ENCODE data around the gene GNAT1. TPM values are rescaled to one million over a fixed set of nuclear protein-coding genes. Genes with fewer than 3 reads are reported as not detected.

Gene GNAT1
- total RNA-seq, 4 donors from 2014 or later, result not detected

DNA sequence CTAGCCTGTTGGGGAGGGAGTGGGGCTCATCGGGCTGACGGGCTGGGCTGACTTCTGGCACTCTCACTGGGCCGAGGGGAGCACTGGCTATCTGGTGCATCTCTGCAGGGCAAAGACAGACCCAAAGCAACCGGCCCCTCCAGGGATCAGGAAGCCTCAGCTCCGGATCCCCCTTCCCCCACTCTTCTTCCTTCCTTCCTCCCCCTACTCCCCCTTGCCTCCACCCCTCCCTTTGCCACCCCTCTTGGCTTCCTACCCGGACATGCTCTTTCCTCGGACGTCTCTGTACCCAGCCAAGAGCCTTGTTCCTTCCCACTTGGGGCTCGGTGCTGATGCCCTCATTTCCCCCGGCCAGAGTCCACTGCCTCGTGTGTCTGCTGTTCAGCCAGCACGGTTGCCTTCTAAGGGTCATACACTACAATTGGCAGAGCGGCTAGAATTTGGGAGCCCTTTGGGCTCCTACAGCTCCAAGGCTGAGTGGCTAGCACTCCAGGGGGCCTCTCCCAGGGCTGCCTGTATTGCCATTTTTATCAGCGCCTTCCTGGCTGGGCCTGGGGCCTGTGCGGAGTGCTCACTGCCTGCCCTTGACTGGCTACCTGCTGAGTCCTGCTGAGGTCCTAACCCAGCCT is 25.4 kb upstream of the GNAT1 start:
- TF ChIP-seq, protein P1, sequence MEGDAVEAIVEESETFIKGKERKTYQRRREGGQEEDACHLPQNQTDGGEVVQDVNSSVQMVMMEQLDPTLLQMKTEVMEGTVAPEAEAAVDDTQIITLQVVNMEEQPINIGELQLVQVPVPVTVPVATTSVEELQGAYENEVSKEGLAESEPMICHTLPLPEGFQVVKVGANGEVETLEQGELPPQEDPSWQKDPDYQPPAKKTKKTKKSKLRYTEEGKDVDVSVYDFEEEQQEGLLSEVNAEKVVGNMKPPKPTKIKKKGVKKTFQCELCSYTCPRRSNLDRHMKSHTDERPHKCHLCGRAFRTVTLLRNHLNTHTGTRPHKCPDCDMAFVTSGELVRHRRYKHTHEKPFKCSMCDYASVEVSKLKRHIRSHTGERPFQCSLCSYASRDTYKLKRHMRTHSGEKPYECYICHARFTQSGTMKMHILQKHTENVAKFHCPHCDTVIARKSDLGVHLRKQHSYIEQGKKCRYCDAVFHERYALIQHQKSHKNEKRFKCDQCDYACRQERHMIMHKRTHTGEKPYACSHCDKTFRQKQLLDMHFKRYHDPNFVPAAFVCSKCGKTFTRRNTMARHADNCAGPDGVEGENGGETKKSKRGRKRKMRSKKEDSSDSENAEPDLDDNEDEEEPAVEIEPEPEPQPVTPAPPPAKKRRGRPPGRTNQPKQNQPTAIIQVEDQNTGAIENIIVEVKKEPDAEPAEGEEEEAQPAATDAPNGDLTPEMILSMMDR (IDR thresholded peaks at IDR 0.05), result no peak
- TF ChIP-seq POLR2A (IDR thresholded peaks at IDR 0.05), result no peak
- Histone ChIP-seq H3K4me3 (peak overlapping the region in 3 of 4 donors; percentile 2 to 37 (median 16)), H3K27me3 (no peaks in the 10 kb centered on the region), H3K4me1 (peaks cover 82 to 100% (median 94%) of the 10 kb centered on the region in 3 donors), H3K9me3 (no peaks in the 10 kb centered on the region), H3K36me3 (peaks cover 0 to 49% (median 0%) of the 10 kb centered on the region in 3 donors), H3K27ac (peak overlapping the region; percentile 89 to 97 (median 94))
- intact Hi-C loops (cut with DNase I), result no loop called here
- 5 to 10% methylated on average over 5 to 12 of the region's 15 CpGs for WGBS, 2 donors
- DNase-seq, result no peak

GRCh38 chr3:50166620-50167019 is 24.8 kb upstream of the GNAT1 start:
- Histone ChIP-seq H3K27ac (peak overlapping the region; percentile 89 to 97 (median 94)), H3K4me3 (peak overlapping the region in 2 of 4 donors; percentile 16 to 37), H3K27me3 (no peaks in the 10 kb centered on the region), H3K36me3 (peaks cover 0 to 52% (median 0%) of the 10 kb centered on the region in 3 donors), H3K9me3 (no peaks in the 10 kb centered on the region), H3K4me1 (peaks cover 81 to 100% (median 94%) of the 10 kb centered on the region in 3 donors)
- 16 to 25% methylated on average over 2 to 3 of the region's 6 CpGs for WGBS, 2 donors
- DNase-seq, result no peak
- intact Hi-C loops (cut with DNase I), result no loop called here
- TF ChIP-seq, protein P1 (IDR thresholded peaks at IDR 0.05), result no peak
- TF ChIP-seq POLR2A (IDR thresholded peaks at IDR 0.05), result no peak

GRCh38 chr3:50167069-50167840 is 24.2 kb upstream of the GNAT1 start:
- WGBS, 2 donors, result 25 to 30% methylated on average over 6 to 10 of the region's 16 CpGs
- H3K9me3 ChIP-seq, result no peaks in the 10 kb centered on the region
- H3K36me3 ChIP-seq, result peaks cover 0 to 52% (median 0%) of the 10 kb centered on the region in 3 donors
- H3K4me3 ChIP-seq, result peak overlapping the region in 2 of 4 donors; percentile 16 to 37
- peak overlapping the region; percentile 89 to 97 (median 94) for H3K27ac ChIP-seq
- TF ChIP-seq POLR2A (IDR thresholded peaks at IDR 0.05), result peak in 2 of 4 donors; percentile 23 to 39
- TF ChIP-seq, protein P1 (IDR thresholded peaks at IDR 0.05), result no peak
- peaks cover 79 to 100% (median 94%) of the 10 kb centered on the region in 3 donors for H3K4me1 ChIP-seq
- no peak for DNase-seq
- intact Hi-C loops (cut with DNase I), result no loop called here
- no peaks in the 10 kb centered on the region for H3K27me3 ChIP-seq

- Histone ChIP-seq H3K9me3 (no peaks in the 10 kb centered on the region), H3K27ac (peak overlapping the region; percentile 89 to 97 (median 94)), H3K36me3 (peaks cover 0 to 46% (median 0%) of the 10 kb centered on the region in 3 donors), H3K4me1 (peaks cover 78 to 100% (median 94%) of the 10 kb centered on the region in 3 donors), H3K4me3 (peak overlapping the region in 1 of 4 donors; percentile 6), H3K27me3 (no peaks in the 10 kb centered on the region)
- TF ChIP-seq POLR2A (IDR thresholded peaks at IDR 0.05), result no peak
- TF ChIP-seq, protein P1 (IDR thresholded peaks at IDR 0.05), result no peak
- intact Hi-C loops (cut with DNase I), result no loop called here
- DNase-seq, result no peak
- 87 to 88% methylated on average over 5 to 7 of the region's 7 CpGs for WGBS, 2 donors
Measured at GRCh38 chr3:50167841-50168209, 23.6 kb upstream of the GNAT1 start.

- H3K27ac ChIP-seq, result peak overlapping the region; percentile 89 to 97 (median 94)
- DNase-seq, result no peak
- TF ChIP-seq, protein P1 (IDR thresholded peaks at IDR 0.05), result no peak
- TF ChIP-seq POLR2A (IDR thresholded peaks at IDR 0.05), result no peak
- H3K27me3 ChIP-seq, result no peaks in the 10 kb centered on the region
- no peaks in the 10 kb centered on the region for H3K9me3 ChIP-seq
- H3K36me3 ChIP-seq, result peaks cover 0 to 42% (median 0%) of the 10 kb centered on the region in 3 donors
- no peak overlapping the region for H3K4me3 ChIP-seq
- peaks cover 72 to 100% (median 91%) of the 10 kb centered on the region in 3 donors for H3K4me1 ChIP-seq
- intact Hi-C loops (cut with DNase I), result no loop called here
- WGBS, 2 donors, result 33 to 47% methylated on average over 2 to 6 of the region's 9 CpGs
Measured at GRCh38 chr3:50168388-50168787, 23.0 kb upstream of the GNAT1 start.
